HepG2 (cell line): ENCODE data around the gene TMX2. TPM values are rescaled to one million over a fixed set of nuclear protein-coding genes. Genes with fewer than 3 reads are reported as not detected.

Source experiments
- ATAD3A ChIP-seq: sonication (generic); formaldehyde crosslinking; IDR thresholded peaks from 2 replicates; pipeline ENCODE4 v1.4.0; 2020; ENCODE audit warnings: missing genetic modification reagents
- ELF4 ChIP-seq: sonication (generic); formaldehyde crosslinking; IDR thresholded peaks from 2 replicates; pipeline ENCODE4 v1.5.0; 2020; ENCODE audit warnings: missing genetic modification reagents, mild to moderate bottlenecking, moderate library complexity, borderline replicate concordance
- GTF3A ChIP-seq: sonication (generic); formaldehyde crosslinking; conservative IDR thresholded peaks from 2 replicates; pipeline ENCODE4 v1.4.0; 2020; ENCODE audit warnings: mild to moderate bottlenecking, missing genetic modification reagents
- HMGXB4 ChIP-seq, 2 experiments: sonication (generic) in 1 of 2; formaldehyde crosslinking in 1 of 2; IDR thresholded peaks; 2 replicates each; pipeline versions ENCODE4 v1.4.0 to v1.6.1; 2018 to 2020; ENCODE audit warnings: missing genetic modification reagents in 2 of 2, borderline replicate concordance in 1 of 2, low read depth in 1 of 2, mild to moderate bottlenecking in 1 of 2, missing biosample characterization in 1 of 2
- HOXD1 ChIP-seq: sonication (generic); formaldehyde crosslinking; IDR thresholded peaks from 2 replicates; pipeline ENCODE4 v1.5.0; 2020; ENCODE audit warnings: missing genetic modification reagents
- MIER3 ChIP-seq: IDR thresholded peaks from 2 replicates; pipeline ENCODE4 v1.6.1; 2016; ENCODE audit warnings: missing compliant biosample characterization, borderline replicate concordance
- PPARG ChIP-seq: conservative IDR thresholded peaks from 2 replicates; pipeline ENCODE4 v1.6.1; 2016; ENCODE audit warnings: missing biosample characterization, missing genetic modification reagents
- SRY ChIP-seq: sonication (generic); formaldehyde crosslinking; IDR thresholded peaks from 2 replicates; pipeline ENCODE4 v1.8.0; 2022; ENCODE audit warnings: mild to moderate bottlenecking, missing genetic modification reagents
- ZFP36L2 ChIP-seq: sonication (generic); formaldehyde crosslinking; IDR thresholded peaks from 2 replicates; pipeline ENCODE4 v1.4.0; 2020; ENCODE audit warnings: missing genetic modification reagents
- ZFP41 ChIP-seq: sonication (generic); formaldehyde crosslinking; IDR thresholded peaks from 2 replicates; pipeline ENCODE4 v1.4.0; 2020; ENCODE audit warnings: mild to moderate bottlenecking, missing genetic modification reagents, borderline replicate concordance
- ZNF407 ChIP-seq: sonication (generic); formaldehyde crosslinking; IDR thresholded peaks from one replicate; pipeline ENCODE4 v1.5.1; 2020; ENCODE audit warnings: mild to moderate bottlenecking, missing genetic modification reagents; ENCODE audit errors: not compliant biosample characterization
- ZNF790 ChIP-seq: sonication (generic); formaldehyde crosslinking; IDR thresholded peaks from 2 replicates; pipeline ENCODE4 v1.8.0; 2022; ENCODE audit warnings: missing genetic modification reagents, mild to moderate bottlenecking, borderline replicate concordance
- polyA plus RNA-seq, 8 experiments: library from polyadenylated mRNA; depleted of rRNA in 3 of 8; stranded (reverse) in 7 of 8; unstranded in 1 of 8; fragments of >200 nt; fragmentation: Illumina TruSeq in 4 of 8; extraction: Trizol in 4 of 8; gene quantifications; 2 replicates each; pipeline versions ENCODE4 v1.2.1 to v1.2.3, GENCODE V29; 2011 to 2016; ENCODE audit warnings: low read depth in 4 of 8, missing spikeins in 1 of 8, mixed read lengths in 1 of 8; ENCODE audit not compliant: insufficient read depth in 1 of 8
- total RNA-seq, 5 experiments: library from RNA; depleted of rRNA; stranded (reverse); fragments of >200 nt; fragmentation: Illumina TruSeq; extraction: Trizol; gene quantifications; 2 replicates each; pipeline ENCODE4 v1.2.3, GENCODE V29; 2016; ENCODE audit warnings: low read depth in 1 of 5
- TF ChIP-seq, protein P1 (sequence below): sonication (generic); formaldehyde crosslinking; IDR thresholded peaks from 2 replicates; pipeline ENCODE4 v1.5.0; 2020; ENCODE audit warnings: missing genetic modification reagents, mild to moderate bottlenecking, borderline replicate concordance
- TF ChIP-seq, protein P2 (sequence below): fragments of 450-650 bp; IDR thresholded peaks from 2 replicates; pipeline ENCODE4 v1.6.1; 2017; ENCODE audit warnings: mild to moderate bottlenecking
- TF ChIP-seq, protein P3 (sequence below): sonication (generic); formaldehyde crosslinking; IDR thresholded peaks from 2 replicates; pipeline ENCODE4 v1.8.0; 2023; ENCODE audit warnings: mild to moderate bottlenecking, missing genetic modification reagents

The TMX2 gene
- total and polyA plus RNA-seq, 2 of the 13 experiments (the other 11 are each of a cell fraction or from before 2014, with no cell fraction given) = 84.5 to 129 TPM

DNA sequence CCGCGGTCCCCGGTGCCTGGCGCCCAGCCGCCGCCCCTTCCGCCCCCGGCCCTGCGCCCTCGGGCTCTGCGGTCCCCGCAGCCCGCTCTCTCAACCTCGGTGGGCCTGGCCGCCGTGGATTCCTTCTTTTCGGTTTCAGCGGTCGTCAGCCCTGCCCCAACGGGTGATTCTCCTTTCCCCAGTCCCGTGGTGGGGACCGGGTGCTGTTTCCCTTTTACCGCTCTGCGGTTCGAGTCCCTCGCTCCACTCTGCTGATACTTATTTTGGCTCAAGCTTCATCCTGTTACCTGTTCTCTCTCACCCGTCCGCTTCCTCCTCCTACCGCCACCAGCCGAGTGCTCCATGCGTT, 44.0 kb upstream of the TMX2 start (continued):
- TF ChIP-seq, protein P1, sequence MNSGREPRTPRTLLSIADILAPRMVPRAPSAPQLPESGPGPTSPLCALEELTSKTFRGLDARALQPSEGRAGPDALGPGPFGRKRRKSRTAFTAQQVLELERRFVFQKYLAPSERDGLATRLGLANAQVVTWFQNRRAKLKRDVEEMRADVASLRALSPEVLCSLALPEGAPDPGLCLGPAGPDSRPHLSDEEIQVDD (CRISPR knock-in tag) = no peak
- TF ChIP-seq ZFP41 (CRISPR knock-in tag) = no peak
- TF ChIP-seq PPARG (CRISPR knock-in tag) = no peak
- TF ChIP-seq HMGXB4 (CRISPR knock-in tag; IDR thresholded peaks at IDR 0.05; ENCODE audit: borderline replicate concordance in 1 of 2, low read depth in 1 of 2) = peak in 1 of 2 experiments; percentile 15; a peak in 1 of 4 replicates
- no peak for TF ChIP-seq ZFP36L2 (CRISPR knock-in tag)
- 0 out of 2 replicates have a peak, but pooled peaks have one; percentile 3 for TF ChIP-seq GTF3A (CRISPR knock-in tag)
- TF ChIP-seq MIER3 (CRISPR knock-in tag) = no peak
- TF ChIP-seq HOXD1 = peak; percentile 65; the same call in 1 of the 2 replicates
- TF ChIP-seq SRY (CRISPR knock-in tag) = no peak
- TF ChIP-seq, protein P2, sequence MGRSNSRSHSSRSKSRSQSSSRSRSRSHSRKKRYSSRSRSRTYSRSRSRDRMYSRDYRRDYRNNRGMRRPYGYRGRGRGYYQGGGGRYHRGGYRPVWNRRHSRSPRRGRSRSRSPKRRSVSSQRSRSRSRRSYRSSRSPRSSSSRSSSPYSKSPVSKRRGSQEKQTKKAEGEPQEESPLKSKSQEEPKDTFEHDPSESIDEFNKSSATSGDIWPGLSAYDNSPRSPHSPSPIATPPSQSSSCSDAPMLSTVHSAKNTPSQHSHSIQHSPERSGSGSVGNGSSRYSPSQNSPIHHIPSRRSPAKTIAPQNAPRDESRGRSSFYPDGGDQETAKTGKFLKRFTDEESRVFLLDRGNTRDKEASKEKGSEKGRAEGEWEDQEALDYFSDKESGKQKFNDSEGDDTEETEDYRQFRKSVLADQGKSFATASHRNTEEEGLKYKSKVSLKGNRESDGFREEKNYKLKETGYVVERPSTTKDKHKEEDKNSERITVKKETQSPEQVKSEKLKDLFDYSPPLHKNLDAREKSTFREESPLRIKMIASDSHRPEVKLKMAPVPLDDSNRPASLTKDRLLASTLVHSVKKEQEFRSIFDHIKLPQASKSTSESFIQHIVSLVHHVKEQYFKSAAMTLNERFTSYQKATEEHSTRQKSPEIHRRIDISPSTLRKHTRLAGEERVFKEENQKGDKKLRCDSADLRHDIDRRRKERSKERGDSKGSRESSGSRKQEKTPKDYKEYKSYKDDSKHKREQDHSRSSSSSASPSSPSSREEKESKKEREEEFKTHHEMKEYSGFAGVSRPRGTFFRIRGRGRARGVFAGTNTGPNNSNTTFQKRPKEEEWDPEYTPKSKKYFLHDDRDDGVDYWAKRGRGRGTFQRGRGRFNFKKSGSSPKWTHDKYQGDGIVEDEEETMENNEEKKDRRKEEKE = no peak
- no peak for TF ChIP-seq ELF4 (CRISPR knock-in tag)
- no peak for TF ChIP-seq ZNF790 (CRISPR knock-in tag)
- TF ChIP-seq ZNF407 (CRISPR knock-in tag) = peak; percentile 4
- TF ChIP-seq ATAD3A (CRISPR knock-in tag) = no peak
- TF ChIP-seq, protein P3, sequence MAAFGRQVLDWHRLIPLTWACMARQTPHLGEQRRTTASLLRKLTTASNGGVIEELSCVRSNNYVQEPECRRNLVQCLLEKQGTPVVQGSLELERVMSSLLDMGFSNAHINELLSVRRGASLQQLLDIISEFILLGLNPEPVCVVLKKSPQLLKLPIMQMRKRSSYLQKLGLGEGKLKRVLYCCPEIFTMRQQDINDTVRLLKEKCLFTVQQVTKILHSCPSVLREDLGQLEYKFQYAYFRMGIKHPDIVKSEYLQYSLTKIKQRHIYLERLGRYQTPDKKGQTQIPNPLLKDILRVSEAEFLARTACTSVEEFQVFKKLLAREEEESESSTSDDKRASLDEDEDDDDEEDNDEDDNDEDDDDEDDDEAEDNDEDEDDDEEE = no peak
